Measurements from ENCODE around the gene SURF2.
"Not testable (repeated sequence)": the region's sequence is repeated elsewhere in the genome, so short reads cannot be mapped to it uniquely, and the experiment has no call there.

The SURF2 gene

GRCh38 chr9:133356391-133357091 is at the start of gene SURF2, which contains the start of gene SURF1:
Gene SURF2, plus strand, starts transcription at chr9:133356550. Its CDS starts 43 bp downstream, at chr9:133356593.
Gene SURF1, minus strand, starts transcription at chr9:133356487. Its CDS starts 34 bp downstream, at chr9:133356453.
- H3K4me3 ChIP-seq (ENCODE audit: low read depth, low read length) = peak within 1 kb of the TSS; percentile 76
- peak; percentile 90 for DNase-seq (ENCODE audit: low read depth)
- TF ChIP-seq CTCF (IDR thresholded peaks at IDR 0.05; ENCODE audit: insufficient read depth, low read depth, low read length, missing control alignments) = peak; percentile 12

- DNase-seq (ENCODE audit: low read depth) = no peak
- H3K4me3 ChIP-seq (ENCODE audit: low read depth, low read length) = no peak overlapping the region
- no peak for TF ChIP-seq CTCF (IDR thresholded peaks at IDR 0.05; ENCODE audit: insufficient read depth, low read depth, low read length, missing control alignments)
Observed at GRCh38 chr9:133307301-133307700, 49.0 kb upstream of the SURF2 start.

- TF ChIP-seq CTCF (IDR thresholded peaks at IDR 0.05; ENCODE audit: insufficient read depth, low read depth, low read length, missing control alignments) = no peak
- DNase-seq (ENCODE audit: low read depth) = no peak
- H3K4me3 ChIP-seq (ENCODE audit: low read depth, low read length) = no peak overlapping the region
Observed at GRCh38 chr9:133309608-133310007, 46.7 kb upstream of the SURF2 start.

GRCh38 chr9:133315997-133316396 is 40.4 kb upstream of the SURF2 start:
- DNase-seq (ENCODE audit: low read depth) = no peak
- no peak overlapping the region for H3K4me3 ChIP-seq (ENCODE audit: low read depth, low read length)
- TF ChIP-seq CTCF (IDR thresholded peaks at IDR 0.05; ENCODE audit: insufficient read depth, low read depth, low read length, missing control alignments) = no peak

GRCh38 chr9:133317551-133317950 is 38.8 kb upstream of the SURF2 start:
- not testable (repeated sequence) for DNase-seq (ENCODE audit: low read depth)

GRCh38 chr9:133320421-133320881 is 35.9 kb upstream of the SURF2 start:
- TF ChIP-seq CTCF (IDR thresholded peaks at IDR 0.05; ENCODE audit: insufficient read depth, low read depth, low read length, missing control alignments) = no peak
- DNase-seq (ENCODE audit: low read depth) = no peak

More at GRCh38 chr9:133317551-133317950, 38.8 kb upstream of the SURF2 start:
- not testable (repeated sequence) for H3K4me3 ChIP-seq (ENCODE audit: low read depth, low read length)

GRCh38 chr9:133321411-133321935 is 34.9 kb upstream of the SURF2 start:
- no peak for DNase-seq (ENCODE audit: low read depth)
- TF ChIP-seq CTCF (IDR thresholded peaks at IDR 0.05; ENCODE audit: insufficient read depth, low read depth, low read length, missing control alignments) = no peak
- no peak overlapping the region for H3K4me3 ChIP-seq (ENCODE audit: low read depth, low read length)

More at GRCh38 chr9:133320421-133320881, 35.9 kb upstream of the SURF2 start:
- H3K4me3 ChIP-seq (ENCODE audit: low read depth, low read length) = no peak overlapping the region
